ENCODE data around the gene SPPL2B. TPM values are rescaled to one million over a fixed set of nuclear protein-coding genes. Genes with fewer than 3 reads are reported as not detected.
A peak's percentile ranks its signal among the peaks of the same experiment; 100 is the strongest.

Gene SPPL2B
- total RNA-seq, 1 donor from 2014 or later: 95.7 TPM

DNA sequence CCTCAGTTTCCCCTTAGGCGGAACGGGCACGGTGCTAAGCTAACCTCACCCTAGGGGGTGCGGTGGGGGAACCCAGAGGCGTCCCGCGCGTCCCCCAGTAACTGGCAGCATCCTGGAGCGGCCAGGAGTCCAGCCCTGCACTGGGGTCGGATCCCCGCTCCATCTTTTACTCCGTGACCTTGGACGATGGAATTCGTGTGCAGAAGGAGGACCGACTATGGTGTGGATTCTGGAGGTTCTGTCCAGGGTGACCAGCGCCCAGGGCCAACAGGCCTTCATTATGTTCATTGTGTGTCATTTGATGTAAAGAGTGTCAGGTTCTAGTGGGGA, 630 bp downstream of the SPPL2B start:
- Histone ChIP-seq H3K9me3 (no peaks in the 10 kb centered on the region), H3K27me3 (no peaks in the 10 kb centered on the region), H3K27ac (no peak overlapping the region), H3K4me3 (peak overlapping the region; percentile 73 to 84), H3K36me3 (peaks cover 5 to 9% of the 10 kb centered on the region in 2 donors), H3K4me1 (peaks cover 2 to 34% of the 10 kb centered on the region in 2 donors)
- DNase-seq (ENCODE audit: low spot score in 2 of 2): no peak
- intact Hi-C loops (cut with DNase I): loop anchor here (2.0 kb wide), 2 partner anchors 58 to 92 kb away; partner anchors contain the start of genes PLEKHJ1 and SF3A2
- TF ChIP-seq, protein P1, sequence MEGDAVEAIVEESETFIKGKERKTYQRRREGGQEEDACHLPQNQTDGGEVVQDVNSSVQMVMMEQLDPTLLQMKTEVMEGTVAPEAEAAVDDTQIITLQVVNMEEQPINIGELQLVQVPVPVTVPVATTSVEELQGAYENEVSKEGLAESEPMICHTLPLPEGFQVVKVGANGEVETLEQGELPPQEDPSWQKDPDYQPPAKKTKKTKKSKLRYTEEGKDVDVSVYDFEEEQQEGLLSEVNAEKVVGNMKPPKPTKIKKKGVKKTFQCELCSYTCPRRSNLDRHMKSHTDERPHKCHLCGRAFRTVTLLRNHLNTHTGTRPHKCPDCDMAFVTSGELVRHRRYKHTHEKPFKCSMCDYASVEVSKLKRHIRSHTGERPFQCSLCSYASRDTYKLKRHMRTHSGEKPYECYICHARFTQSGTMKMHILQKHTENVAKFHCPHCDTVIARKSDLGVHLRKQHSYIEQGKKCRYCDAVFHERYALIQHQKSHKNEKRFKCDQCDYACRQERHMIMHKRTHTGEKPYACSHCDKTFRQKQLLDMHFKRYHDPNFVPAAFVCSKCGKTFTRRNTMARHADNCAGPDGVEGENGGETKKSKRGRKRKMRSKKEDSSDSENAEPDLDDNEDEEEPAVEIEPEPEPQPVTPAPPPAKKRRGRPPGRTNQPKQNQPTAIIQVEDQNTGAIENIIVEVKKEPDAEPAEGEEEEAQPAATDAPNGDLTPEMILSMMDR (IDR thresholded peaks at IDR 0.05): no peak

DNA sequence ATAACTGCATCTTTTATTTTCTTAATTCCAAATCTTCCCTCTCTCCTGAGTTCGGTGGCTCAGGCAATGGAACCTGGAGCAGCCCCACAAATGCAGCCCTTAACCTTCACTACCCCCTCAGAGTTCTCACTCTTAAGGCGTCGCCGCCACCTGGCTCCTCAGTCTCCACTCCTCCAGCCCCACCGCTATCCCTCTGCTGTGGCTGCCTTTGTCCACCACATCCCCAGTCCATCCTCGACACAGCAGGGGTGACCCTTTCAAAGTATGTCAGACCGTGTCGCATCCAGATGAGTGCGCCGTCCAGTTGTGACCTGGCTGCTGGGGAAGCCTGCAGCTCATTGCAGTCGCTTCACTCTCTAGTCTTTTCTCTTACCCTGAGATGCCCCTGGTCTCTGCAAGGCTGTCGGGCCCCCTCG, 1.0 kb downstream of the SPPL2B start:
- H3K36me3 ChIP-seq: peaks cover 2 to 5% of the 10 kb centered on the region in 2 donors
- no peaks in the 10 kb centered on the region for H3K27me3 ChIP-seq
- TF ChIP-seq, protein P1 (IDR thresholded peaks at IDR 0.05): no peak
- no peak for DNase-seq (ENCODE audit: low spot score in 2 of 2)
- peak overlapping the region; percentile 73 to 84 for H3K4me3 ChIP-seq
- peaks cover 2 to 34% of the 10 kb centered on the region in 2 donors for H3K4me1 ChIP-seq
- H3K9me3 ChIP-seq: no peaks in the 10 kb centered on the region
- H3K27ac ChIP-seq: no peak overlapping the region
- intact Hi-C loops (cut with DNase I): loop anchor here (2.0 kb wide), 2 partner anchors 59 to 93 kb away; partner anchors contain the start of genes PLEKHJ1 and SF3A2

DNA sequence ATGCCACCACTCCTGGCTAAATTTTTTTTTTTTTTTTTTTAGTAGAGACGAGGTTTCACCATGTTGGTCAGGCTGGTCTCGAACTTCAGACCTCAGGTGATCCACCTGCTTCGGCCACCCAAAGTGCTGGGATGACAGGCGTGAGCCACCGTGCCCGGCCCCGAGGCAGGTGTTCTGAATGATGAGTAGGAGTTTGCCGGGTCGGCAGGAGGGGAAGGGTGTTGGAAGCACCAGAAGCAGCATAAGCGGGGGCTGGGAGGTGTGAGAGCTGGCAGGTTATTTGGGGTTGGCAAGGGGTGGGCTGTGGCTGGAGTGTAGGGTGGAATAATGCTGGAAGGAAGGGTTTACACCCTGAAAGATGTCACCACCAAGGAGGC, 1.8 kb downstream of the SPPL2B start:
- Histone ChIP-seq H3K27me3 (no peaks in the 10 kb centered on the region), H3K27ac (no peak overlapping the region), H3K4me3 (no peak overlapping the region), H3K36me3 (peaks cover 0 to 4% of the 10 kb centered on the region in 2 donors), H3K9me3 (no peaks in the 10 kb centered on the region), H3K4me1 (peaks cover 2 to 34% of the 10 kb centered on the region in 2 donors)
- no peak for DNase-seq (ENCODE audit: low spot score in 2 of 2)
- intact Hi-C loops (cut with DNase I): no loop called here
- TF ChIP-seq, protein P1 (IDR thresholded peaks at IDR 0.05): no peak

DNA sequence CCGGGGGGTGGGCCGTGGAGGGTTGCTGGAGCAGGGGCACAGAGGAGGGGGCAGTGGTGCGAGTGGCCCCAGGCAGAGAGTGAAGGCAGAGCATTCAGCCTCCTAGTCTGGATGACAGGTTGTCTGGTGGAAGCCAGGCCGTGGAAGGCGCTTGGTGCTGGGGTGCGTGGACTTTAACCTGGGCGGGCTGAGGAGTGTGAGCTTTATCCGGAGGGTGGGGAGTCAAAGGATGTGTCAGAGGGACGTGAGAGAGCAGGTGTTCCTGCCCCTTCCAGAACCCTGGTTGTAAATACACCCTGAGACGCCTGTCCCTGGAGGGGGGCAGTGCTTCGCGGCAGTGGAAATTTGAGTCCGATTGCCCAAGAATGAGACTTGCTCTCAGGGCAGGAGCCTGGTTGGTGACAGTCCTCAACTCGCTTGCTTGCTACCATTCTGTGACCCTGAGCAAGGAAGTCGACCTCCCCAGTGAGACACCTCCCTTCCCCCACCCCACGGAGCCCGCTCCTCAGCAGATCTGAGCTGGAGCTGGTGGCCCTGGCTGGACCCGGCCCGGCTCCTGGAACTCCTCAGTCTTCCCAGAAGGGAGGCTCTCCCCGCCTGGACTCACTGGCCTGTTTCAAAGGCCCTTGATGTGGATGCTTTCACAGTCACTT, 2.3 kb downstream of the SPPL2B start:
- Histone ChIP-seq H3K4me1 (peaks cover 2 to 34% of the 10 kb centered on the region in 2 donors), H3K4me3 (no peak overlapping the region), H3K27me3 (no peaks in the 10 kb centered on the region), H3K27ac (no peak overlapping the region), H3K9me3 (no peaks in the 10 kb centered on the region), H3K36me3 (peaks cover 0 to 4% of the 10 kb centered on the region in 2 donors)
- intact Hi-C loops (cut with DNase I): no loop called here
- TF ChIP-seq, protein P1 (IDR thresholded peaks at IDR 0.05): no peak
- no peak for DNase-seq (ENCODE audit: low spot score in 2 of 2)

DNA sequence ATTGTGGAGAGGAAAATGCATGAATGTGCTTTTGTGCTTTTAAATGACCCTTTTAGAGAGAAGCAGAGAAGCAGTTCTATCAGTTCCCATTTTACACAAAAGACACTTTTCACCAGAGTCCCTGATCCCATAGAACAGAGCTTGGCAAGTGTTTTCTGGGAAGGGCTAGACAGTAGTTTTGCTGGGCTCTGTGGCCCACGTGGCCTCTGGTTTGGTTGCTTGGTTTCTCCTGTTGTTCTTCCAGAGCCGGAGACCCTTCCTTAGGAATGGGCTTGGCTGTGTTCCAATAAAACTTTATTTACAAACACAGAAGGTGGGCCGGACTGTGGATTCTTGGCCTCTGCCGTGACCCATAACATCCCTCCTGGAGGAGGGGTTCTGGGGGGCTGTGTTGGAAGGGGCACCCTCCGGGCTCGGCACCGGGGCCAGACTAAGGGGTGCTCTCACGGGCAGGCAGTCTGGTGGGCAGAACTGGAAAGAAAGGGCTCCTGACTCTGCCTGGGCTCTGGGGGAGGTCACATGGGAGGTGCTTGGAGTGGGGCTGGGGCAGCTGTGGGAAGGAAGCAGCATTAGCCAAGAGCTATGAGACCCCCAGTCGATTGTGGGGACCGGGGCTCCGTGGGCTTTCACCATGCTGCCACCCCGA, 3.2 kb downstream of the SPPL2B start:
- Histone ChIP-seq H3K4me1 (peaks cover 2 to 33% of the 10 kb centered on the region in 2 donors), H3K27ac (no peak overlapping the region), H3K36me3 (peaks cover 0 to 4% of the 10 kb centered on the region in 2 donors), H3K9me3 (no peaks in the 10 kb centered on the region), H3K27me3 (no peaks in the 10 kb centered on the region), H3K4me3 (no peak overlapping the region)
- intact Hi-C loops (cut with DNase I): no loop called here
- no peak for DNase-seq (ENCODE audit: low spot score in 2 of 2)
- TF ChIP-seq, protein P1 (IDR thresholded peaks at IDR 0.05): no peak
